Peyer's patch (tissue), 4 donors: ENCODE measurements around the gene KRT23.

Experiments
- POLR2A ChIP-seq, 2 donors: fragments of 450-650 bp; IDR thresholded peaks; one replicate each; pipeline ENCODE4 v1.5.1; 2017; ENCODE audit warnings: antibody characterized with exemption in 2 of 2, mild to moderate bottlenecking in 2 of 2, moderate library complexity in 2 of 2
- TF ChIP-seq, protein P1 (sequence below), 6 experiments: fragments of 450-650 bp in 4 of 6; fragments of 200-600 bp in 2 of 6; sonication (generic) in 1 of 6; IDR thresholded peaks; one replicate each; pipeline ENCODE4 v1.5.1; 2017 to 2019; ENCODE audit warnings: antibody characterized with exemption in 6 of 6, mild to moderate bottlenecking in 3 of 6, moderate library complexity in 1 of 6

DNA sequence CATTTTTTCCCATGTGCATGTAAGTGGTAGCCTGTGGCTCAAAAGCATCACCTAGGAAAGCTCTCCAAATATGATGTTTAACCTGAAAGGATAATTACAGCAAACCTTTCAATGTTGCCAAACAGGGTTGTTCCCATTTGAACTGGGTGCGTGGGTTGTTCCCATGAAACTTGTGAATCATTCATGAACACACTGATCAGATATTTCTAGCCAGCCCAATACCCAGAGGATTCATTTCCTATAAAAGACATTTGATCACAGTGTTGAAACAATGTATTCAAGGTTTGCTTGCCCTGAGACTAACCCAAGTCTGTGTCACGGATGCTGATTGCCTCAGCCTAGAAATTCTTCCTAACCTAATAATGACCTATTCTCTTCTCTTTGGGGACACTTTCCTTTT is 16.4 kb upstream of the KRT23 start:
- no peak for TF ChIP-seq POLR2A (IDR thresholded peaks at IDR 0.05)
- TF ChIP-seq, protein P1, sequence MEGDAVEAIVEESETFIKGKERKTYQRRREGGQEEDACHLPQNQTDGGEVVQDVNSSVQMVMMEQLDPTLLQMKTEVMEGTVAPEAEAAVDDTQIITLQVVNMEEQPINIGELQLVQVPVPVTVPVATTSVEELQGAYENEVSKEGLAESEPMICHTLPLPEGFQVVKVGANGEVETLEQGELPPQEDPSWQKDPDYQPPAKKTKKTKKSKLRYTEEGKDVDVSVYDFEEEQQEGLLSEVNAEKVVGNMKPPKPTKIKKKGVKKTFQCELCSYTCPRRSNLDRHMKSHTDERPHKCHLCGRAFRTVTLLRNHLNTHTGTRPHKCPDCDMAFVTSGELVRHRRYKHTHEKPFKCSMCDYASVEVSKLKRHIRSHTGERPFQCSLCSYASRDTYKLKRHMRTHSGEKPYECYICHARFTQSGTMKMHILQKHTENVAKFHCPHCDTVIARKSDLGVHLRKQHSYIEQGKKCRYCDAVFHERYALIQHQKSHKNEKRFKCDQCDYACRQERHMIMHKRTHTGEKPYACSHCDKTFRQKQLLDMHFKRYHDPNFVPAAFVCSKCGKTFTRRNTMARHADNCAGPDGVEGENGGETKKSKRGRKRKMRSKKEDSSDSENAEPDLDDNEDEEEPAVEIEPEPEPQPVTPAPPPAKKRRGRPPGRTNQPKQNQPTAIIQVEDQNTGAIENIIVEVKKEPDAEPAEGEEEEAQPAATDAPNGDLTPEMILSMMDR (IDR thresholded peaks at IDR 0.05): no peak
